ENCODE data around the gene DCLK2. TPM values are rescaled to one million over a fixed set of nuclear protein-coding genes. Genes with fewer than 3 reads are reported as not detected.
A peak's percentile ranks its signal among the peaks of the same experiment; 100 is the strongest.

DCLK2 gene
- total and polyA plus RNA-seq, 2 of the 4 experiments (the other 2 are of a cell fraction): 11.3 to 15.5 TPM

DNA sequence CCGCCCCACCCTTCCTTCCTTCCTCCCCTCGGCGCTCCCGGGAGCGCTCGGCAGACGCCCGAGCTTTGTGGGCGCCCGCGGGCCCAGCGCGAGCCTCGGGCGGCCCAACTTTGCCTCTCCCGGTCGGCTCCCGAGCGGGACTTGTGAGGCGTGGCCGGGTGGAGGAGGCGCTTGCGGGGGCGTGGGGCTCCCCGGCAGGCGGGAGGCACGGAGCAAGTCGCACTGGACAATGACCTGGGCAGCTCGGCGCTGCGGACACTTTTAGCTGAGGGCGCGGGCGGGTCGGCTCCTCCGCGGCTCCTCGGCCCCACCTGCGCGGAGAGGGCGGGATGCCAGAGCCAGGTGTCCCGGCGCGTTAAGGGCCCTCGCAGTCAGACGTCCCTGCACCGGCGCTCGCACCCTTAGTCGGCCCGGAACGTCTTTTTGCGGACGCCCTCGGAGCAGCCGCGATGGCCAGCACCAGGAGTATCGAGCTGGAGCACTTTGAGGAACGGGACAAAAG, 385 bp downstream of the DCLK2 start:
- Histone ChIP-seq H2BK15ac (ENCODE audit: low read depth, low read length) (no peak overlapping the region), H4K91ac (ENCODE audit: insufficient read depth, low read depth, low read length) (no peak overlapping the region), H2AFZ (replicated peaks; ENCODE audit: low read length, poor library complexity) (peak overlapping the region; percentile 91), H3K4me2 (ENCODE audit: low read depth, low read length) (peak overlapping the region; percentile 69), H3K23ac (ENCODE audit: low read depth, low read length) (0 out of 2 replicates have a peak overlapping the region, but pooled peaks have one; percentile 32), H3K79me1 (ENCODE audit: low read depth in 1 of 2, low read length in 2 of 2) (peaks cover 2 to 33% of the 10 kb centered on the region in 2 experiments), H2BK120ac (ENCODE audit: low read depth, low read length) (no peak overlapping the region), H4K5ac (ENCODE audit: low read depth, low read length) (no peak overlapping the region), H2BK5ac (ENCODE audit: low read depth, low read length, poor library complexity, severe bottlenecking) (peak overlapping the region; percentile 21), H4K8ac (ENCODE audit: low read depth in 2 of 2, low read length in 2 of 2) (peak overlapping the region; percentile 13 to 46; a peak in 1 of 4 replicates), H3K36me3 (ENCODE audit: control insufficient read depth, insufficient read depth, low read length) (no peaks in the 10 kb centered on the region), H3K9me3 (ENCODE audit: control insufficient read depth, insufficient read depth, low read length) (no peaks in the 10 kb centered on the region), H3K9ac (ENCODE audit: low read depth, low read length) (peak overlapping the region; percentile 50), H3K4ac (ENCODE audit: low read depth, low read length) (0 out of 2 replicates have a peak overlapping the region, but pooled peaks have one; percentile 30), H3K9me1 (ENCODE audit: insufficient read depth, low read length) (peaks cover 2% of the 10 kb centered on the region), H3K4me1 (ENCODE audit: control insufficient read depth, insufficient read depth, low read length) (no peaks in the 10 kb centered on the region), H3K14ac (replicated peaks; ENCODE audit: low read depth, low read length) (0 out of 2 replicates have a peak overlapping the region, but pooled peaks have one; percentile 35), H3K18ac (ENCODE audit: low read depth, low read length) (no peak overlapping the region), H2BK20ac (ENCODE audit: low read depth, low read length) (no peak overlapping the region), H4K20me1 (ENCODE audit: insufficient read depth, low read length) (peaks cover 16% of the 10 kb centered on the region; the same call in 1 of the 2 replicates), H2AK9ac (replicated peaks; ENCODE audit: low read depth, low read length, poor library complexity) (peak overlapping the region; percentile 77), H2AK5ac (ENCODE audit: low read depth, low read length) (no peak overlapping the region), H3K4me3 (ENCODE audit: insufficient read depth, low read depth, low read length) (peak overlapping the region; percentile 78), H3K27me3 (ENCODE audit: control insufficient read depth, insufficient read depth, low read length) (no peaks in the 10 kb centered on the region), H3K27ac (ENCODE audit: insufficient read depth, low read length) (peak overlapping the region; percentile 69), H3K56ac (ENCODE audit: extremely low read depth, insufficient read depth, low read length) (no peak overlapping the region; the same call in 1 of the 2 replicates)
- ChIA-PET POLR2A (ENCODE audit: unreplicated experiment) (no interaction called here), CTCF (interaction anchor here (0.6 to 1.3 kb wide), 2 partner anchors 36 to 130 kb away, joined by 3 read pairs; no protein-coding TSS in a partner anchor)
- 0% methylated on average over 37 of the region's 59 CpGs; no CpG with 5 or more reads in 1 of the 2 experiments for WGBS, 2 experiments (ENCODE audit: extremely low coverage in 2 of 2, insufficient read length in 1 of 2)
- no TSS peak for BruUV-seq (replicated peaks)
- in situ Hi-C loops (cut with MboI; ENCODE audit: low sequenced_read_pairs) (no loop called here), intact Hi-C loops (cut with micrococcal nuclease) (loop anchor here (1.0 to 5.0 kb wide), 5 partner anchors 66 to 164 kb away; no protein-coding TSS in a partner anchor), dilution Hi-C loops (cut with HindIII; ENCODE audit: low sequenced_read_pairs, unreplicated experiment) (no loop called here)
- ATAC-seq (ENCODE audit: low read depth) (peak; percentile 75), DNase-seq (peak; percentile 46)
- no peak for TF ChIP-seq NFE2L2 (IDR thresholded peaks at IDR 0.05; ENCODE audit: low read depth, low read length)
- TF ChIP-seq POLR2A (IDR thresholded peaks at IDR 0.05; ENCODE audit: low read depth, low read length): no peak
- no peak for TF ChIP-seq RCOR1 (IDR thresholded peaks at IDR 0.05; ENCODE audit: insufficient replicate concordance, low read length)
- no peak for TF ChIP-seq SMC3 (IDR thresholded peaks at IDR 0.05; ENCODE audit: low read depth, low read length)
- TF ChIP-seq, protein P1, sequence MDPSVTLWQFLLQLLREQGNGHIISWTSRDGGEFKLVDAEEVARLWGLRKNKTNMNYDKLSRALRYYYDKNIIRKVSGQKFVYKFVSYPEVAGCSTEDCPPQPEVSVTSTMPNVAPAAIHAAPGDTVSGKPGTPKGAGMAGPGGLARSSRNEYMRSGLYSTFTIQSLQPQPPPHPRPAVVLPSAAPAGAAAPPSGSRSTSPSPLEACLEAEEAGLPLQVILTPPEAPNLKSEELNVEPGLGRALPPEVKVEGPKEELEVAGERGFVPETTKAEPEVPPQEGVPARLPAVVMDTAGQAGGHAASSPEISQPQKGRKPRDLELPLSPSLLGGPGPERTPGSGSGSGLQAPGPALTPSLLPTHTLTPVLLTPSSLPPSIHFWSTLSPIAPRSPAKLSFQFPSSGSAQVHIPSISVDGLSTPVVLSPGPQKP (IDR thresholded peaks at IDR 0.05; ENCODE audit: borderline replicate concordance, low read depth, low read length): no peak
- no peak for TF ChIP-seq RAD21 (IDR thresholded peaks at IDR 0.05; ENCODE audit: low read length)
- TF ChIP-seq BHLHE40 (IDR thresholded peaks at IDR 0.05; ENCODE audit: low read depth, low read length): no peak
- TF ChIP-seq MAFK (IDR thresholded peaks at IDR 0.05; ENCODE audit: low read depth, low read length): no peak
- TF ChIP-seq MAZ (IDR thresholded peaks at IDR 0.05; ENCODE audit: borderline replicate concordance, low read depth, low read length): no peak
- TF ChIP-seq, protein P2, sequence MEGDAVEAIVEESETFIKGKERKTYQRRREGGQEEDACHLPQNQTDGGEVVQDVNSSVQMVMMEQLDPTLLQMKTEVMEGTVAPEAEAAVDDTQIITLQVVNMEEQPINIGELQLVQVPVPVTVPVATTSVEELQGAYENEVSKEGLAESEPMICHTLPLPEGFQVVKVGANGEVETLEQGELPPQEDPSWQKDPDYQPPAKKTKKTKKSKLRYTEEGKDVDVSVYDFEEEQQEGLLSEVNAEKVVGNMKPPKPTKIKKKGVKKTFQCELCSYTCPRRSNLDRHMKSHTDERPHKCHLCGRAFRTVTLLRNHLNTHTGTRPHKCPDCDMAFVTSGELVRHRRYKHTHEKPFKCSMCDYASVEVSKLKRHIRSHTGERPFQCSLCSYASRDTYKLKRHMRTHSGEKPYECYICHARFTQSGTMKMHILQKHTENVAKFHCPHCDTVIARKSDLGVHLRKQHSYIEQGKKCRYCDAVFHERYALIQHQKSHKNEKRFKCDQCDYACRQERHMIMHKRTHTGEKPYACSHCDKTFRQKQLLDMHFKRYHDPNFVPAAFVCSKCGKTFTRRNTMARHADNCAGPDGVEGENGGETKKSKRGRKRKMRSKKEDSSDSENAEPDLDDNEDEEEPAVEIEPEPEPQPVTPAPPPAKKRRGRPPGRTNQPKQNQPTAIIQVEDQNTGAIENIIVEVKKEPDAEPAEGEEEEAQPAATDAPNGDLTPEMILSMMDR (conservative IDR thresholded peaks at IDR 0.05; ENCODE audit: low read depth, low read length): no peak
- TF ChIP-seq MXI1 (IDR thresholded peaks at IDR 0.05; ENCODE audit: borderline replicate concordance, low read depth, low read length): no peak; the same call in 1 of the 2 replicates
- TF ChIP-seq CHD1 (IDR thresholded peaks at IDR 0.05; ENCODE audit: low read depth, low read length): no peak
- TF ChIP-seq FOS (IDR thresholded peaks at IDR 0.05; ENCODE audit: low read depth, low read length): no peak
- TF ChIP-seq USF2 (IDR thresholded peaks at IDR 0.05; ENCODE audit: low read depth, low read length): no peak
- TF ChIP-seq CEBPB (IDR thresholded peaks at IDR 0.05; ENCODE audit: low read depth, low read length): no peak

Data from IMR-90 (cell line).